Ascending aorta (tissue), 2 donors: Measurements from ENCODE around the gene LMTK2. TPM values are rescaled to one million over a fixed set of nuclear protein-coding genes. Genes with fewer than 3 reads are reported as not detected.

Experiments
- DNase-seq, 2 donors: peaks; one replicate each; pipeline ENCODE4 v3.0.0-alpha.2; 2019; ENCODE audit warnings: low spot score in 2 of 2
- H3K27ac ChIP-seq, 2 donors: fragments of 200-600 bp; sonication (generic); one replicate each; pipeline ENCODE4 v1.5.1; 2016 to 2017; ENCODE audit warnings: mild to moderate bottlenecking in 1 of 2
- H3K27me3 ChIP-seq: fragments of 200-600 bp; sonication (generic); one replicate; pipeline ENCODE4 v1.5.1; 2017
- H3K36me3 ChIP-seq, 2 donors: fragments of 200-600 bp; sonication (generic); one replicate each; pipeline ENCODE4 v1.5.1; 2016
- H3K4me1 ChIP-seq, 2 donors: fragments of 200-600 bp; sonication (generic); one replicate each; pipeline ENCODE4 v1.5.1; 2016 to 2017; ENCODE audit warnings: mild to moderate bottlenecking in 1 of 2
- H3K4me3 ChIP-seq, 2 donors: fragments of 200-600 bp; sonication (generic); one replicate each; pipeline ENCODE4 v1.5.1; 2016 to 2017; ENCODE audit warnings: mild to moderate bottlenecking in 1 of 2
- H3K9me3 ChIP-seq, 2 donors: fragments of 200-600 bp; sonication (generic); one replicate each; pipeline ENCODE4 v1.5.1; 2016
- intact Hi-C: fragments of 100-400 bp; cut with DNase I; formaldehyde crosslinking; loops from one replicate; pipeline ENCODE4 v1.15.1; 2023
- total RNA-seq: library from RNA; depleted of rRNA; stranded (reverse); fragments of >200 nt; gene quantifications from one replicate; pipeline ENCODE4 v1.1.0, GENCODE V29; 2016
- TF ChIP-seq, protein P1 (sequence below), 3 experiments: fragments of 200-600 bp in 2 of 3; fragments of 450-650 bp in 1 of 3; sonication (generic) in 2 of 3; IDR thresholded peaks; one replicate each; pipeline ENCODE4 v1.5.1; 2016 to 2019; ENCODE audit warnings: antibody characterized with exemption in 3 of 3, mild to moderate bottlenecking in 1 of 3, moderate library complexity in 1 of 3

Gene LMTK2
- total RNA-seq, 1 donor from 2014 or later = 11.8 TPM

DNA sequence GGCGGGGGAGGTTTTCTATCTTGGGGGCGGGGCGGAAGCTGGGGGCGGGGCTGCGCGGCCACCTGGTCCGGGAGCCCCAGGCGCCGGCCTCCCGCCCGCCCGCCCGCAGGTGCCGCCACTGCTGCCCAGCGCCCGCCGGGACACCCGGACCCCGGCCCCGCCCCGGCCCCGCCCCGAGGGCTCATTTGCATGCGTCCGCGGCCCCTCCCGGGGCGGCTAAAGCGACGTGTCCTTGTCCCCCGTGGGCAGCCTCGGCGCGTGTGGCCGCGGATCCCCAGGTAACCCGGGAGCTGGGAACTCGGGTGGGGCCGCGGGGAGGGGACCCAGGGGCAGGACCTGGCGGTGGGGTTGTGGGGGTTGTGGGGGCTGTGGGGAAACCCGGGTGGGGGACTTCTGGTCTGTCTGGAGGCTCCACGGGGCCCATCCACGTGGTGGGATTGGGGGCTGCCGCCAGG lies 104.6 kb downstream of the LMTK2 start, which contains the start of gene BHLHA15:
Gene BHLHA15, plus strand, starts transcription at position 219 of the 455 bp plus-strand sequence. CDS start 871 bp downstream, outside the sequence.
- Histone ChIP-seq H3K4me1 (no peaks in the 10 kb centered on the region), H3K9me3 (no peaks in the 10 kb centered on the region), H3K4me3 (peak within 1 kb of the TSS; percentile 53 to 60), H3K36me3 (peaks cover 9 to 20% of the 10 kb centered on the region in 2 donors), H3K27me3 (no peaks in the 10 kb centered on the region), H3K27ac (no peak within 1 kb of the TSS)
- peak in 1 of 2 donors; percentile 68 for DNase-seq
- TF ChIP-seq, protein P1, sequence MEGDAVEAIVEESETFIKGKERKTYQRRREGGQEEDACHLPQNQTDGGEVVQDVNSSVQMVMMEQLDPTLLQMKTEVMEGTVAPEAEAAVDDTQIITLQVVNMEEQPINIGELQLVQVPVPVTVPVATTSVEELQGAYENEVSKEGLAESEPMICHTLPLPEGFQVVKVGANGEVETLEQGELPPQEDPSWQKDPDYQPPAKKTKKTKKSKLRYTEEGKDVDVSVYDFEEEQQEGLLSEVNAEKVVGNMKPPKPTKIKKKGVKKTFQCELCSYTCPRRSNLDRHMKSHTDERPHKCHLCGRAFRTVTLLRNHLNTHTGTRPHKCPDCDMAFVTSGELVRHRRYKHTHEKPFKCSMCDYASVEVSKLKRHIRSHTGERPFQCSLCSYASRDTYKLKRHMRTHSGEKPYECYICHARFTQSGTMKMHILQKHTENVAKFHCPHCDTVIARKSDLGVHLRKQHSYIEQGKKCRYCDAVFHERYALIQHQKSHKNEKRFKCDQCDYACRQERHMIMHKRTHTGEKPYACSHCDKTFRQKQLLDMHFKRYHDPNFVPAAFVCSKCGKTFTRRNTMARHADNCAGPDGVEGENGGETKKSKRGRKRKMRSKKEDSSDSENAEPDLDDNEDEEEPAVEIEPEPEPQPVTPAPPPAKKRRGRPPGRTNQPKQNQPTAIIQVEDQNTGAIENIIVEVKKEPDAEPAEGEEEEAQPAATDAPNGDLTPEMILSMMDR (IDR thresholded peaks at IDR 0.05) = no peak
- intact Hi-C loops = no loop called here

DNA sequence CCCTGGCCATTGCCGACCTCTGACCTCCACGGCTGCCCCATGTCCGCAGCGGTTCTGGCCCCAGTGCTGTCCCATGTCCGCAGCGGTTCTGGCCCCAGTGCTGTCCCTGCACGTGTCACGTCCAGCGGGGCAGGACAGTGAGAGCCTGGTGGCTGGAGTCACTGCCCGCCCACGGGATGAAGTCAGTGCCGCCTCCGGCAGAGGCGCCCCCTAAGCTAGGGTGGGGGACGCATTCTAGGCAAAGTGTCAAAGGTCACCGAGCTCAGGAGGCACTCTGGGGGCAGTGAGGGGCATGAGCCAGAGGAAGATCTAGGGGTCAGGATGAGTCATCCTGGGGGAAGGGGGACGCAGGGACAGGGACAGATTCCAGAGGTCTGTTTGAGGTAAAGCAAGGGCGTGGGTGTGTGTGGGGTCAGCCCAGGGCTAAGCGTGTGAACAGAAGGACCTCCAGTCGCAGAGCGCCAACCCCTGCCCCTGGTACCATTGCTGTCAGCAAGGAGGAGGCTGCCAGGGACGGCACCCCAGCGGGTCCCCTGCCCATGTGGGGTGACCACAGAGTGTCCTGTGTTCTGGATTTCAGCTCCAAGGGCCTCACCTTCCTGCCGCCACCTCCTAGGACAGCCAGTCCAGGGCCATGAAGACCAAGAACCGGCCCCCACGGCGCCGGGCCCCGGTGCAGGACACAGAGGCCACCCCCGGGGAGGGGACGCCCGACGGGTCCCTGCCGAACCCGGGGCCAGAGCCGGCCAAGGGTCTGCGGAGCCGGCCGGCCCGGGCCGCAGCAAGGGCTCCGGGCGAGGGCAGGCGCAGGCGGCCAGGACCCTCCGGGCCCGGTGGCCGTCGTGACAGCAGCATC lies 105.2 kb downstream of the LMTK2 start:
- no peaks in the 10 kb centered on the region for H3K27me3 ChIP-seq
- intact Hi-C loops = no loop called here
- H3K27ac ChIP-seq = no peak overlapping the region
- TF ChIP-seq, protein P1 (IDR thresholded peaks at IDR 0.05) = no peak
- DNase-seq = peak in 1 of 2 donors; percentile 63
- H3K4me3 ChIP-seq = peak overlapping the region in 1 of 2 donors; percentile 60
- no peaks in the 10 kb centered on the region for H3K9me3 ChIP-seq
- H3K36me3 ChIP-seq = peaks cover 5 to 17% of the 10 kb centered on the region in 2 donors
- no peaks in the 10 kb centered on the region for H3K4me1 ChIP-seq

DNA sequence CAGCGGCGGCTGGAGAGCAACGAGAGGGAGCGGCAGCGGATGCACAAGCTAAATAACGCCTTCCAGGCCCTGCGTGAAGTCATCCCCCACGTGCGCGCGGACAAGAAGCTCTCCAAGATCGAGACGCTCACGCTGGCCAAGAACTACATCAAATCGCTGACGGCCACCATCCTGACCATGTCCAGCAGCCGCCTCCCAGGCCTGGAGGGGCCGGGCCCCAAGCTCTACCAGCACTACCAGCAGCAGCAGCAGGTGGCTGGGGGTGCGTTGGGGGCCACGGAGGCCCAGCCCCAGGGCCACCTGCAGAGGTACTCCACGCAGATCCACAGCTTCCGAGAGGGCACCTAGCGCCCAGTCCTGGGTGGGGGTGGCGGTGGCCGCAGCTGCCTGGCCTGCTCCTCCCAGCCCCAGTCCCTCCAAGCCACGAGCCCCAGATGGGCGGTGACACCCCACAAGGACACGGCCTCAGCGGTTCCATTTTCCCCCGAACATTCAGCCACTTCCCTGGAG lies 105.9 kb downstream of the LMTK2 start:
- intact Hi-C loops = no loop called here
- Histone ChIP-seq H3K27ac (no peak overlapping the region), H3K27me3 (no peaks in the 10 kb centered on the region), H3K4me1 (no peaks in the 10 kb centered on the region), H3K4me3 (no peak overlapping the region), H3K36me3 (peaks cover 9 to 17% of the 10 kb centered on the region in 2 donors), H3K9me3 (no peaks in the 10 kb centered on the region)
- TF ChIP-seq, protein P1 (IDR thresholded peaks at IDR 0.05) = no peak
- DNase-seq = peak in 1 of 2 donors; percentile 58

DNA sequence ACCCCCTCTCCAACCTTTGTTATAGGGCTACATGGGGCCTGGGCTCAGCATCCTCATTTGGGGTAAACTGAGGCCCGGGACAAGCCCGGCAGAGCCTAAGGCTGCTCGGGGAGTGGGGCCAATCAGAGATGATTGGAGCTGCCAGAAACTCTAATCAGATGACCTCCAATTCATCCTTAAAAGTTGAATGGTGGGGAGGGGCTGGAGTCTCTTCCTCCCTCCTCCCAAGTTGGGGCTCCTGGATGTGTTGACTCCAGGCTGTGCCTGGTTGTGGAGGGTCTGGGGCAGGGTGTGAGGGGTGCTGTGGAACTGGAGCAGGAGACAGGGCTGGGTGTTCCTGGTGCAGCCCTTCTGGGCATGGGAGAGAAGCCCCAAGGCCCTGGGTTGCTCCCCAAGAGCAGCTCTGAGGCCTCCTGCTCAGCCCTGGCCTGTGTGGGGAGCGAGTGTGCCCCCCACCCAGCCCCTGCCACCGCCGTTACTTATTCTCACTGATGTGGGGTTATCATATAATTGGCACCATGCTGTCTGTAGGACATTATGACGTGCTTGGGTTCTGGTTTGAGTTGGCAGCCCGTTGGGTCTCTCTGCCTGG lies 106.7 kb downstream of the LMTK2 start:
- Histone ChIP-seq H3K4me1 (no peaks in the 10 kb centered on the region), H3K27me3 (no peaks in the 10 kb centered on the region), H3K9me3 (no peaks in the 10 kb centered on the region), H3K4me3 (no peak overlapping the region), H3K36me3 (peaks cover 13 to 18% of the 10 kb centered on the region in 2 donors), H3K27ac (no peak overlapping the region)
- peak in 1 of 2 donors; percentile 53 for DNase-seq
- intact Hi-C loops = no loop called here
- TF ChIP-seq, protein P1 (IDR thresholded peaks at IDR 0.05) = no peak

DNA sequence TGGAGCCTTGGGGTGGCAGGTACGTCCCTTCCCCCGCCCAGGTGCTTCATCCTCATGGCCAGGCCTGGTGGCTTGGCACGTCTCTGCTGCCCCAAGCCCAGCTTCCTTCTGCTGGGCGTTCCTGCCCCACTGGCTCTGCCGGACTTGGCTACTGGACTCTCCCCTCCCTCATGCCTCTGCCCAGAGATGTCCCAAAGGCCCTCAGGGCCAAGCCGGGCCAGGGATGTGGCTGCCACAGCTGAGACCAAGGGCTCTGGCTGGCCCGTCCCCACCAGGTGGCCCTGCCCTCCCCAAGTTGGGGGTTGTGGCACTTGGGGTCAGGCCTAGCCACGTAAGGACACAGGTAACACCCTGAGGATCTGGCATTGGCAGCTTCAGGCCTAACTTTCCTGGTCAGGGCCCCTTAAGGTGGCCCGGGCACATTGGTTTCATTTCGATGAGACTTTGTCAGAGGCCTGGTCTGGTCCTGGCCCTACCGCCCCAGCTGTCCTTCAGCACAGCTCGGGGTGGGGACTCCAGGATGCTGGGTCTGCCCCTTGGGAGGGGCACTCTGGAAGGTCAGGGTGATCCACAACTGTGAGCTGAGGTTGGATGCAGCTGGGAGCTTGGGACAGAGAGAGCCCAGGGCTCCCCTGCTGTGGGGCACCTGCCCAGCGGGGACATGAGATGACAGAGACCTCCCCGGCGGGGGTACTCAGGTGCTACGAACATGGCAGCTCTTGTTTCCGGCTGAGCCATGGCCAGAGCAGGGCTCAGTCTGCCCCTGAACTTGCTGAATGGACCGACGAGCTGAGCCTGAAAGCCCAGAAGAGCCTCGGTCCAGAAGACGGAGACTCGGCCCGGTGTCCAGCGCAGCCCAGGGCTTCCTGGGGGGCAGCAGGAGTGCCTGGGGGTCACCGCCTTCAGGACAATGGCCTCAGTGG lies 107.5 kb downstream of the LMTK2 start:
- no peak overlapping the region for H3K27ac ChIP-seq

More for the DNA sequence above, 107.5 kb downstream of the LMTK2 start:
- peak in 1 of 2 donors; percentile 62 for DNase-seq
- Histone ChIP-seq H3K27me3 (no peaks in the 10 kb centered on the region), H3K9me3 (no peaks in the 10 kb centered on the region), H3K4me1 (no peaks in the 10 kb centered on the region), H3K4me3 (no peak overlapping the region), H3K36me3 (peaks cover 13 to 18% of the 10 kb centered on the region in 2 donors)
- intact Hi-C loops = no loop called here
- TF ChIP-seq, protein P1 (IDR thresholded peaks at IDR 0.05) = no peak
